Lower lobe of right lung (tissue), 2 donors: ENCODE results near the gene TMEM52. TPM values are rescaled to one million over a fixed set of nuclear protein-coding genes. Genes with fewer than 3 reads are reported as not detected.

Experiments
- ATAC-seq, 2 donors: fragments of 200-7000 bp; cut with Tn5 transposase; one replicate each; pipeline ENCODE4 v1.9.1; 2020 to 2022; ENCODE audit warnings: mild to moderate bottlenecking in 2 of 2, moderate library complexity in 2 of 2
- DNase-seq: peaks from one replicate; pipeline ENCODE4 v3.0.0-alpha.2; 2020
- H3K27ac ChIP-seq: fragments of 200-600 bp; one replicate; pipeline ENCODE4 v1.8.0; 2022
- H3K27me3 ChIP-seq: fragments of 200-600 bp; one replicate; pipeline ENCODE4 v1.8.0; 2022; ENCODE audit warnings: low read depth
- H3K36me3 ChIP-seq: fragments of 200-600 bp; one replicate; pipeline ENCODE4 v1.8.0; 2022; ENCODE audit warnings: mild to moderate bottlenecking
- H3K4me1 ChIP-seq: fragments of 200-600 bp; one replicate; pipeline ENCODE4 v1.8.0; 2022
- H3K4me3 ChIP-seq: fragments of 200-600 bp; one replicate; pipeline ENCODE4 v1.8.0; 2022; ENCODE audit warnings: mild to moderate bottlenecking
- H3K9me3 ChIP-seq: fragments of 200-600 bp; one replicate; pipeline ENCODE4 v1.8.0; 2022
- CTCF ChIP-seq: fragments of 200-600 bp; IDR thresholded peaks from one replicate; pipeline ENCODE4 v1.8.0; 2022; ENCODE audit warnings: antibody characterized with exemption, mild to moderate bottlenecking
- intact Hi-C: fragments of 100-400 bp; cut with DNase I; formaldehyde crosslinking; loops from one replicate; pipeline ENCODE4 v1.11.0; 2022
- total RNA-seq: library from RNA; stranded (reverse); fragmentation: NEBNext Ultra II Directional; extraction: Animal tissue kit (Norgen Biotek cat#: 25700); gene quantifications from one replicate; pipeline ENCODE4 v1.2.1, GENCODE V29; 2021
- donor health status: DM: no; HTN: yes; CAD: no; lungs with severe emphysema.

TMEM52 gene
- total RNA-seq, 1 donor from 2014 or later: 1.4 TPM

DNA sequence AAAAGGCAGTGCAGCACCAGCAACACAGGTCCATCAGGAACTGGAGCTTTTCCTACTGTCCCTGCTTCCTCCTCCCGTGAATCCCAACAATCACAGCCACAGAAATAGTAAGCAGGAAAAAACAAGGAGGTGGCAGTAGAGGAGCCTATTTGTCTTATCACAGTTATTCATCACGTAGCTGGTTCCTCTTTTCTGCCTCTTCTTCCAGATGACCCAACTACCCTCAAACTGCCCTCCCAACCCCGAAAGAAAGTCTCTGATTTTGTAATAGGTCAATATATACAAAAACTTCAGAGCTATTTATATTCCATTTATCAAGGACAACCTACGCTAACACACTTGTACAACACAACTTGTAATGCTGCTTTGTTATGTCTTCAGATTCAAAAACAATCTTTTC lies 49.6 kb downstream of the TMEM52 start:
- ATAC-seq (peak; percentile 29 to 43), DNase-seq (no peak)
- TF ChIP-seq CTCF: no peak
- Histone ChIP-seq H3K9me3 (no peaks in the 10 kb centered on the region), H3K27ac (no peak overlapping the region), H3K4me3 (no peak overlapping the region), H3K4me1 (peaks cover 67% of the 10 kb centered on the region), H3K36me3 (peaks cover 9% of the 10 kb centered on the region), H3K27me3 (no peaks in the 10 kb centered on the region)
- intact Hi-C loops: no loop called here

Other genes with a start within 250 kb of the TMEM52 start
- gene SLC35E2B, start 226.5 kb downstream of the TMEM52 start, total RNA-seq: 52.7 TPM
- gene CDK11A, start 194.9 kb downstream of the TMEM52 start, total RNA-seq: 56.1 TPM
- 133 TPM for gene NADK, start 140.8 kb downstream of the TMEM52 start, total RNA-seq
- gene GNB1, start 28.2 kb downstream of the TMEM52 start, total RNA-seq: 341 TPM
- gene CALML6, start 4.0 kb downstream of the TMEM52 start, total RNA-seq: not detected
- 6.6 TPM for gene CFAP74, start 84.5 kb upstream of the TMEM52 start, total RNA-seq
- 2.7 TPM for gene GABRD, start 100.1 kb upstream of the TMEM52 start, total RNA-seq
- 97.6 TPM for gene PRKCZ, start 131.1 kb upstream of the TMEM52 start, total RNA-seq